ENCODE results near the gene ZNF514. TPM values are rescaled to one million over a fixed set of nuclear protein-coding genes. Genes with fewer than 3 reads are reported as not detected.
"Not testable (repeated sequence)": the region's sequence is repeated elsewhere in the genome, so short reads cannot be mapped to it uniquely, and the experiment has no call there.

Gene ZNF514
- total RNA-seq, 1 donor = 10.8 TPM

DNA sequence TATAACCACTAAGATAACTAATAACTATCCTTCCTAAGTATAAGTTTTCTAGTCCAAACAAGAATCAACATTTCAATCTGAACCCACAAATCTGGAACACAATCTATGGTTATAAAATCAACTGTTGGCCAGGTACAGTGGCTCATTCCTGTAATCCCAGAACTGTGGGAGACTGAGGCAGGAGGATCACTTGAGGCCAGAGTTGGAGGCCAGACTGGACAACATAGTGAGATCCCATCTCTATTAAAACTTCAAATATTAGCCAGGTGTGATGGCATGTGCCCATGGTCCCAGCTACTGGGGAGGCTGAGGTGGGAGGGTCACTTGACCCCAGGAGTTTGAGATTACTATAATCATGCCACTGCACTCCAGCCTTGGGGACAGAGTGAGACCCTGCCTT, 49.3 kb downstream of the ZNF514 start:
- TF ChIP-seq, protein P1, sequence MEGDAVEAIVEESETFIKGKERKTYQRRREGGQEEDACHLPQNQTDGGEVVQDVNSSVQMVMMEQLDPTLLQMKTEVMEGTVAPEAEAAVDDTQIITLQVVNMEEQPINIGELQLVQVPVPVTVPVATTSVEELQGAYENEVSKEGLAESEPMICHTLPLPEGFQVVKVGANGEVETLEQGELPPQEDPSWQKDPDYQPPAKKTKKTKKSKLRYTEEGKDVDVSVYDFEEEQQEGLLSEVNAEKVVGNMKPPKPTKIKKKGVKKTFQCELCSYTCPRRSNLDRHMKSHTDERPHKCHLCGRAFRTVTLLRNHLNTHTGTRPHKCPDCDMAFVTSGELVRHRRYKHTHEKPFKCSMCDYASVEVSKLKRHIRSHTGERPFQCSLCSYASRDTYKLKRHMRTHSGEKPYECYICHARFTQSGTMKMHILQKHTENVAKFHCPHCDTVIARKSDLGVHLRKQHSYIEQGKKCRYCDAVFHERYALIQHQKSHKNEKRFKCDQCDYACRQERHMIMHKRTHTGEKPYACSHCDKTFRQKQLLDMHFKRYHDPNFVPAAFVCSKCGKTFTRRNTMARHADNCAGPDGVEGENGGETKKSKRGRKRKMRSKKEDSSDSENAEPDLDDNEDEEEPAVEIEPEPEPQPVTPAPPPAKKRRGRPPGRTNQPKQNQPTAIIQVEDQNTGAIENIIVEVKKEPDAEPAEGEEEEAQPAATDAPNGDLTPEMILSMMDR (IDR thresholded peaks at IDR 0.05; ENCODE audit: insufficient read depth, low read depth, low read length) = no peak
- no peak overlapping the region for H3K4me3 ChIP-seq (ENCODE audit: low read depth, low read length)
- no peak for DNase-seq (ENCODE audit: low read depth)

DNA sequence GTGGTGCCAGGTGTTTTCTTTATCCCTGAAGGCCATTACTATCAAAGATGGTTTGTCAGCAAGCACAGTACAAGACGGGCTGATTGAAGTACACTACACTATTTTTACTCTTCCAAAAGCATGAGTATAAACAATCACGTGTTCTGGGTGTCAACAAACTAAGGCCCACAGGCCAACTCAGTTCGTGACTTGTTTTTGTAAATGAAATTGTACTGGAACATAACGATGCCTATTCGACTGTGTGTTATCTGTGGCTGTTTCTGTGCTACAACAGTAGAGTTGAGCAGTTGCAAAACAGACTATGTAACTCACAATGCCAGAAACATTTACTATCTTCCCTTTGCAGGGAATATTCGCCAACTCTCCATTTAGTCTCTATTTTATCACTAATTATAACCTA, 50.4 kb downstream of the ZNF514 start:
- H3K4me3 ChIP-seq (ENCODE audit: low read depth, low read length) = no peak overlapping the region
- TF ChIP-seq, protein P1 (IDR thresholded peaks at IDR 0.05; ENCODE audit: insufficient read depth, low read depth, low read length) = no peak
- DNase-seq (ENCODE audit: low read depth) = no peak

DNA sequence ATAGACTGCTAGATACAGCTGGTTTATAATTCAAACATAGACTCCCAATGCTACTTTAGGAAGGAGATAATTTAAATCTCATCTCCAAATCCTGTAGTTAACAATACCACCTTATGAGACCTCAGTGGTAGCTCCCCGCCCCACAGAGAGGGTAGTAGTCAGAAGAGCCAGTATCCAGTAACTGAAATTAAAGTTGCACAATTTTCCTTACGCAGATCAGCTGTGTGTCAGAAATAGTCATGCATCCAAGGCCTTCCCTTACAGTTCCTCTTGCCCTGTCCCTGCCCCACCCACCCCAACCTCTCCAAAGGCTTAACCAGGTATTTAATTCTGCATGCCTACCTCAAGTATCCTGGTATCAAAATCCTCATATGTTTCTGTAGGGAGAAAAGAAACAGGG, 53.6 kb downstream of the ZNF514 start:
- DNase-seq (ENCODE audit: low read depth) = no peak
- TF ChIP-seq, protein P1 (IDR thresholded peaks at IDR 0.05; ENCODE audit: insufficient read depth, low read depth, low read length) = no peak

DNA sequence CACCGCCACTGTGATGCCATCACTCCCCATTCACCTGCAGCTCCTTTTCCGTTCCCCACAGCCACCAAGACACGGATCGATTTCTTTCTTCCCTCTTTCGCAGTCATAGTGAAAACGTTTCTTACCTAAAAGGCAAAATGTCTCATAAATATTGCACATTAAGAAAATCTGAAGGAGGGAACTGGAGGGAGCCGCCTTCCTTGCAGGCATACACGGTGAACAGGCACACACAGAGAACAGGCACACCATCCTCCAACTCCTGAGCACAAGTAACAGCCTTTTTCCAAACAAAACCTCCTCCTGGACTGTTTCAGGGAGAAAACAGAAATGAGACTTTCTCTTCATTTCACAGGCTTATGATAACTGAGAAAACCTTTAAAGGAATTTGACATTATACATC, 55.0 kb downstream of the ZNF514 start:
- DNase-seq (ENCODE audit: low read depth) = no peak
- H3K4me3 ChIP-seq (ENCODE audit: low read depth, low read length) = no peak overlapping the region
- TF ChIP-seq, protein P1 (IDR thresholded peaks at IDR 0.05; ENCODE audit: insufficient read depth, low read depth, low read length) = no peak

More for the DNA sequence above, 53.6 kb downstream of the ZNF514 start:
- no peak overlapping the region for H3K4me3 ChIP-seq (ENCODE audit: low read depth, low read length)

DNA sequence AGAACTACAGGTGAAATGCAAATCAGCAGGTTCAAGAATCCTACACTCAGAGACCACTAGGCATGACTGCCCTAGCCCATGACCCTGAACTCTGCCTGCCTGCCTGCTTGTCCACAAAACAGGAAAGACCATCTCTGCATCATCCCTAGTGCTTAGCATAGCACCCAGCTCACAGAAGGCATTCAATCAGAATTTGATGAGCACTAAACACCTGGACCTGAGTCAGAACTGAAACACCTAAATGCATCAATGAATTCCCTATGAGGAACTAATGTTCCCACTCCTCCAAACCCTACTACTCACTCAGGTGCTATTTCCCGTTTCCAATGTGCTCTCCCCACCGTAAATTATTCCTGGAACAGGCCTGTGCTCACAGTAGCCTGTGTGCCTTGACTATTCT, 59.7 kb downstream of the ZNF514 start:
- no peak for DNase-seq (ENCODE audit: low read depth)
- H3K4me3 ChIP-seq (ENCODE audit: low read depth, low read length) = no peak overlapping the region
- TF ChIP-seq, protein P1 (IDR thresholded peaks at IDR 0.05; ENCODE audit: insufficient read depth, low read depth, low read length) = no peak

DNA sequence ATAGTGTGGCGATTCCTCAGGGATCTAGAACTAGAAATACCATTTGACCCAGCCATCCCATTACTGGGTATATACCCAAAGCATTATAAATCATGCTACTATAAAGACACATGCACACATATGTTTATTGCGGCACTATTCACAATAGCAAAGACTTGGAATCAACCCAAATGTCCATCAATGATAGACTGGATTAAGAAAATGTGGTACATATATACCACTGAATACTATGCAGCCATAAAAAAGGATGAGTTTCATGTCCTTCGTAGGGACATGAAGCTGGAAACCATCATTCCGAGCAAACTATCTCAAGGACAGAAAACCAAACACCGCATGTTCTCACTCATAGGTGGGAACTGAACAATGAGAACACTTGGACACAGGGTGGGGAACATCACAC, 61.4 kb downstream of the ZNF514 start:
- not testable (repeated sequence) for DNase-seq (ENCODE audit: low read depth); H3K4me3 ChIP-seq (ENCODE audit: low read depth, low read length)

Other genes starting within 250 kb of the ZNF514 start
- not detected in 2 replicates for gene MAL, start 134.1 kb downstream of the ZNF514 start, total RNA-seq
- 30.0 and 32.0 TPM in 2 replicates for gene MRPS5, start 38.0 kb downstream of the ZNF514 start, total RNA-seq
- gene ZNF2, start 6.0 kb upstream of the ZNF514 start, total RNA-seq = 6.1 and 7.8 TPM in 2 replicates
- 4.2 and 5.6 TPM in 2 replicates for gene ZNF892, start 47.7 kb upstream of the ZNF514 start, total RNA-seq
- gene PROM2, start 114.6 kb upstream of the ZNF514 start, total RNA-seq = under 0.01 and 0.32 TPM in 2 replicates
- gene KCNIP3, start 137.5 kb upstream of the ZNF514 start, total RNA-seq = 1.3 and 2.6 TPM in 2 replicates
- gene FAHD2A, start 242.9 kb upstream of the ZNF514 start, total RNA-seq = 26.3 and 28.3 TPM in 2 replicates